ENCODE results near the gene IL7R. TPM values are rescaled to one million over a fixed set of nuclear protein-coding genes. Genes with fewer than 3 reads are reported as not detected.

IL7R gene
- total RNA-seq, 2 donors from 2014 or later, result 102 to 143 TPM

Other genes with a start within 250 kb of the IL7R start
- gene SPEF2, start 239.0 kb upstream of the IL7R start, total RNA-seq, result 10 to 100 TPM; 17.9 to 19.1 TPM
- gene CAPSL, start 81.7 kb downstream of the IL7R start, total RNA-seq, result 1 to 10 TPM; 1.3 to 2.3 TPM
- gene UGT3A1, start 134.5 kb downstream of the IL7R start, total RNA-seq, result not detected
- not detected for gene UGT3A2, start 210.0 kb downstream of the IL7R start, total RNA-seq

All from activated T-cell treated with anti-CD3 and anti-CD28 coated beads, Interleukin-2, amount 50 U/mL, for 72 hours (primary cell).